H1 (cell line): ENCODE measurements around the gene AMN. TPM values are rescaled to one million over a fixed set of nuclear protein-coding genes. Genes with fewer than 3 reads are reported as not detected.

Experiments used
- CTCF ChIA-PET: fragments of 300-600 bp; sonication (Branson Sonifier 250); formaldehyde crosslinking; loops from one replicate; lab custom pipeline; 2021; ENCODE audit not compliant: partially characterized antibody; lab: Charles Lee
- POLR2A ChIA-PET: fragments of 300-600 bp; sonication (Branson Sonifier 250); formaldehyde crosslinking; loops from one replicate; lab custom pipeline; 2021; ENCODE audit warnings: inconsistent platforms; ENCODE audit not compliant: partially characterized antibody; lab: Charles Lee
- DNase-seq, 2 experiments: peaks; one replicate each; pipeline versions ENCODE4 v3.0.0 to v3.0.0-alpha.2; 2010 to 2022; ENCODE audit warnings: low spot score in 2 of 2, low read depth in 1 of 2, mixed read lengths in 1 of 2
- FAIRE-seq: peaks from 2 replicates; lab custom pipeline; 2011; peaks lifted over from hg19 to GRCh38; lab: Jason Lieb, UNC
- H2AFZ ChIP-seq: 2 replicates; pipeline ENCODE4 v1.8.1; 2012; ENCODE audit warnings: low read length, inconsistent platforms
- H2AK5ac ChIP-seq: 2 replicates; pipeline ENCODE4 v1.6.1; 2013; ENCODE audit warnings: low read depth, low read length
- H2BK120ac ChIP-seq: replicated peaks from 2 replicates; pipeline ENCODE3; 2013; ENCODE audit warnings: low read depth, low read length, inconsistent platforms
- H2BK12ac ChIP-seq: 2 replicates; pipeline ENCODE4 v1.6.1; 2013; ENCODE audit warnings: low read depth, low read length
- H2BK15ac ChIP-seq: 2 replicates; pipeline ENCODE4 v1.6.1; 2013; ENCODE audit warnings: low read length
- H2BK20ac ChIP-seq: 2 replicates; pipeline ENCODE4 v1.6.1; 2013; ENCODE audit warnings: low read length
- H2BK5ac ChIP-seq: 2 replicates; pipeline ENCODE4 v1.6.1; 2013; ENCODE audit warnings: low read depth, low read length
- H3K14ac ChIP-seq: 2 replicates; pipeline ENCODE4 v1.6.1; 2013; ENCODE audit warnings: inconsistent platforms; ENCODE audit not compliant: insufficient read length
- H3K18ac ChIP-seq: 2 replicates; pipeline ENCODE4 v1.6.1; 2013; ENCODE audit warnings: low read length; ENCODE audit errors: extremely low read depth
- H3K23ac ChIP-seq: 2 replicates; pipeline ENCODE4 v1.6.1; 2013; ENCODE audit warnings: inconsistent platforms; ENCODE audit not compliant: insufficient read length
- H3K23me2 ChIP-seq: 2 replicates; pipeline ENCODE4 v1.6.1; 2013; ENCODE audit warnings: low read depth, low read length
- H3K27ac ChIP-seq: 2 replicates; pipeline ENCODE4 v1.6.1; 2011; ENCODE audit warnings: low read depth, low read length, inconsistent platforms
- H3K27me3 ChIP-seq, 4 experiments: replicated peaks in 1 of 4; 1 replicate in 1 of 4; 2 replicates in 3 of 4; pipeline versions ENCODE4 v1.6.1 to v1.8.1; 2011 to 2013; ENCODE audit warnings: low read length in 3 of 4, mild to moderate bottlenecking in 3 of 4, inconsistent platforms in 2 of 4, mixed read lengths in 2 of 4, moderate library complexity in 1 of 4; ENCODE audit not compliant: control insufficient read depth in 3 of 4, insufficient read depth in 3 of 4; ENCODE audit errors: extremely low read depth in 1 of 4
- H3K36me3 ChIP-seq, 4 experiments: 2 replicates each; pipeline versions ENCODE4 v1.6.1 to v1.8.1; 2011 to 2013; ENCODE audit warnings: mild to moderate bottlenecking in 4 of 4, low read length in 3 of 4, moderate library complexity in 2 of 4, control low read depth in 1 of 4, inconsistent platforms in 1 of 4; ENCODE audit not compliant: insufficient read depth in 4 of 4, control insufficient read depth in 2 of 4
- H3K4ac ChIP-seq: replicated peaks from 2 replicates; pipeline ENCODE3; 2013; ENCODE audit warnings: low read length, low read depth, mixed read lengths, inconsistent platforms; ENCODE audit not compliant: insufficient read length
- H3K4me1 ChIP-seq, 4 experiments: replicated peaks in 1 of 4; 1 replicate in 1 of 4; 2 replicates in 3 of 4; pipeline versions ENCODE4 v1.6.1 to v1.8.1; 2011 to 2013; ENCODE audit warnings: low read length in 3 of 4, inconsistent platforms in 2 of 4, mixed read lengths in 1 of 4; ENCODE audit not compliant: insufficient read depth in 4 of 4, control insufficient read depth in 3 of 4
- H3K4me2 ChIP-seq, 2 experiments: 2 replicates each; pipeline versions ENCODE4 v1.6.1 to v1.8.1; 2011 to 2013; ENCODE audit warnings: low read depth in 2 of 2, low read length in 2 of 2, control low read depth in 1 of 2, inconsistent platforms in 1 of 2, mild to moderate bottlenecking in 1 of 2; ENCODE audit not compliant: insufficient read depth in 1 of 2
- H3K4me3 ChIP-seq, 4 experiments: fragments of 200-600, 300-600 bp in 1 of 4; sonication (generic), shearing (Covaris generic), sonication (Bioruptor Twin) in 1 of 4; 2 replicates each; pipeline versions ENCODE4 v1.5.1 to v1.8.1; 2011 to 2016; ENCODE audit warnings: low read length in 4 of 4, low read depth in 3 of 4, control low read depth in 2 of 4, inconsistent platforms in 2 of 4, mild to moderate bottlenecking in 2 of 4, mixed read lengths in 1 of 4, moderate library complexity in 1 of 4; ENCODE audit not compliant: insufficient read depth in 2 of 4; ENCODE audit errors: extremely low read depth in 1 of 4
- H3K56ac ChIP-seq: replicated peaks from 2 replicates; pipeline ENCODE3; 2013; ENCODE audit warnings: low read depth, mild to moderate bottlenecking, mixed read lengths, low read length, inconsistent platforms; ENCODE audit not compliant: insufficient read length
- H3K79me1 ChIP-seq: 2 replicates; pipeline ENCODE4 v1.6.1; 2013; ENCODE audit warnings: low read depth, low read length, control low read depth
- H3K79me2 ChIP-seq, 2 experiments: 2 replicates each; pipeline versions ENCODE4 v1.6.1 to v1.8.1; 2012 to 2013; ENCODE audit warnings: low read length in 2 of 2, mild to moderate bottlenecking in 2 of 2, inconsistent platforms in 1 of 2; ENCODE audit not compliant: insufficient read depth in 2 of 2, control insufficient read depth in 1 of 2
- H3K9ac ChIP-seq, 4 experiments: replicated peaks in 1 of 4; 1 replicate in 1 of 4; 2 replicates in 3 of 4; pipeline versions ENCODE4 v1.6.1 to v1.8.1; 2011 to 2013; ENCODE audit warnings: low read depth in 3 of 4, low read length in 3 of 4, control low read depth in 2 of 4, mild to moderate bottlenecking in 2 of 4, moderate library complexity in 2 of 4, inconsistent platforms in 1 of 4; ENCODE audit errors: extremely low read depth in 1 of 4
- H3K9me3 ChIP-seq, 2 experiments: 2 replicates each; pipeline versions ENCODE4 v1.6.1 to v1.8.1; 2012 to 2013; ENCODE audit warnings: mild to moderate bottlenecking in 2 of 2, moderate library complexity in 2 of 2, control low read depth in 1 of 2, inconsistent platforms in 1 of 2, low read depth in 1 of 2, low read length in 1 of 2, mixed read lengths in 1 of 2; ENCODE audit not compliant: insufficient read depth in 2 of 2
- H4K20me1 ChIP-seq, 2 experiments: replicated peaks in 1 of 2; 2 replicates each; pipeline versions ENCODE3 to v1.8.1; 2011 to 2013; ENCODE audit warnings: inconsistent platforms in 2 of 2, low read length in 2 of 2, mild to moderate bottlenecking in 1 of 2; ENCODE audit not compliant: insufficient read depth in 2 of 2, control insufficient read depth in 1 of 2
- H4K5ac ChIP-seq: 2 replicates; pipeline ENCODE4 v1.6.1; 2013; ENCODE audit warnings: low read length, low read depth, mixed read lengths, inconsistent platforms; ENCODE audit not compliant: insufficient read length
- H4K8ac ChIP-seq: 2 replicates; pipeline ENCODE4 v1.8.0; 2013; ENCODE audit warnings: mild to moderate bottlenecking, moderate library complexity, low read length, inconsistent platforms; ENCODE audit not compliant: insufficient read depth; ENCODE audit errors: extremely low read depth
- H4K91ac ChIP-seq: replicated peaks from 2 replicates; pipeline ENCODE3; 2013; ENCODE audit warnings: low read length, mixed read lengths, inconsistent platforms; ENCODE audit not compliant: insufficient read length
- BACH1 ChIP-seq: IDR thresholded peaks from 2 replicates; pipeline ENCODE4 v1.6.1; 2012; ENCODE audit warnings: low read length, improper control_type of control experiment
- CBX8 ChIP-seq: fragments of 300-800, 300-1000 bp; sonication (generic); IDR thresholded peaks from 2 replicates; pipeline ENCODE4 v1.7.1; 2016; ENCODE audit warnings: low read depth, low read length, borderline replicate concordance
- CREB1 ChIP-seq: IDR thresholded peaks from 2 replicates; pipeline ENCODE4 v1.6.1; 2012; ENCODE audit warnings: inconsistent platforms
- JUN ChIP-seq: IDR thresholded peaks from 2 replicates; pipeline ENCODE4 v1.6.1; 2011; ENCODE audit warnings: low read depth, mild to moderate bottlenecking, improper control_type of control experiment, low read length
- KDM1A ChIP-seq: fragments of 200-600, 300-600 bp; sonication (generic); IDR thresholded peaks from 2 replicates; pipeline ENCODE4 v1.7.1; 2016; ENCODE audit warnings: mild to moderate bottlenecking, low read length, borderline replicate concordance
- NANOG ChIP-seq: IDR thresholded peaks from 2 replicates; pipeline ENCODE4 v1.6.1; 2011; ENCODE audit warnings: low read length, low read depth, mild to moderate bottlenecking, inconsistent platforms; ENCODE audit not compliant: insufficient read depth, poor library complexity, severe bottlenecking
- SIX5 ChIP-seq: IDR thresholded peaks from 2 replicates; pipeline ENCODE4 v1.6.1; 2011; ENCODE audit warnings: mild to moderate bottlenecking, low read depth, low read length
- SRF ChIP-seq: IDR thresholded peaks from 2 replicates; pipeline ENCODE4 v1.6.1; 2011; ENCODE audit warnings: mild to moderate bottlenecking, low read depth, low read length, moderate library complexity
- TCF12 ChIP-seq: IDR thresholded peaks from 2 replicates; pipeline ENCODE4 v1.6.1; 2011; ENCODE audit warnings: low read depth, mild to moderate bottlenecking, low read length
- TEAD4 ChIP-seq: IDR thresholded peaks from 2 replicates; pipeline ENCODE4 v1.6.1; 2012; ENCODE audit warnings: low read depth, low read length, inconsistent platforms, mixed read lengths
- WGBS, 2 experiments: shearing (Covaris generic) in 1 of 2; methylation state at CpG; one replicate each; pipeline versions ENCODE4 v1.1.6 to v1.1.7; 2013 to 2015; ENCODE audit warnings: low lambda C conversion rate in 2 of 2, mixed read lengths in 2 of 2, inconsistent platforms in 1 of 2, low coverage in 1 of 2, missing lambda C conversion rate in 1 of 2; ENCODE audit not compliant: insufficient replicate concordance in 2 of 2, insufficient coverage in 1 of 2, insufficient read length in 1 of 2; ENCODE audit errors: extremely low coverage in 1 of 2, missing lambda C conversion rate in 1 of 2; 5-methylcytosine and 5-hydroxymethylcytosine counted together
- polyA plus RNA-seq, 7 experiments: library from polyadenylated mRNA; depleted of rRNA in 3 of 7; stranded (reverse) in 5 of 7; unstranded in 2 of 7; fragments of >200 nt in 5 of 7; fragments of 200-250 nt in 2 of 7; gene quantifications; 1 replicate in 5 of 7; 2 replicates in 1 of 7; 4 replicates in 1 of 7; pipeline versions ENCODE4 v1.2.1 to v1.2.3, GENCODE V29; 2011 to 2013; ENCODE audit warnings: missing spikeins in 2 of 7, mixed read lengths in 2 of 7
- total RNA-seq: library from RNA; stranded (reverse); fragmentation: NEBNext Ultra II Directional; extraction: Animal tissue kit (Norgen Biotek cat#: 25700); gene quantifications from 2 replicates; pipeline ENCODE4 v1.2.1, GENCODE V29; 2021

AMN gene
- total and polyA plus RNA-seq, 2 of the 8 experiments (the other 6 are each of a cell fraction or from before 2014, with no cell fraction given), result 0.77 to 1.5 TPM

DNA sequence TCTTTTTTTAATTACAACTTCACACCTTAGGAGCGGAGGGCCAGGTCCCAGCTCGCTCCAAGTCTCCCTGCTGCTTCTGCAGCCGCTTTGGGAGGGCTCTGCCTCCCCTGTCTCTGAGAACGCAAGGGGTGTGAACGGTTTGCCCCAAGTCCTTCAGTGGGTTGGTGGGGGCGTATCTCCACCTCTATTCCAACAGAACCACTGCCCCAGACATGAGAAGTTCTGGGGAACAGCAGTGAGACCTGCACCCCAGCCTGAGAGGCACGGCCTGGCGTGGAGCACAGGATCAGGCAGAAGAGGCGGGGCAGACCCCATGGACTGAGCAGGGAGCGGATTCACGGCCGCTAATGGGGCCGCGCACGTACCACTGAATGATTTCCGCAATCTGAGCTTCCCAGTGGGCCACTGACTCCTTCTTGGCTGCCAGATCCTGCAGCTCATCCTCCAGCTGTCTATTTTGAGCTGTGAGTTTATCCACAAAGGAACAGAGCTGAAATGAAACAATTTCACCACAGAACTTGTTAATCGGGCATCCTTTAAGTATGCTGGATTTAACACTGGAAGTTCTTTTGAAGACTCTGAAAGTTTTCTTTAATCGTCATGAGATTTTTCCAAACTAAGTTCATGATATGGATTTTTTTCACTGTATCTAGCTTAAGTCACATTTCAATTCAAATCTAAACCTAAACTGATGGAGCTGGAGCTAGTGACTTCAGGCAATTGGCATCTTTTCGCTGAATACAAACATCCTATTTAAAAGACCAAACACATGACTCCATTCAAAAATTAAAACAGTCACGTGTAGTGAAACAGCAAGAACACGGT lies 44.4 kb downstream of the AMN start:
- no peaks in the 10 kb centered on the region for H3K9me3 ChIP-seq
- H3K4me3 ChIP-seq, result no peak overlapping the region
- H3K36me3 ChIP-seq, result peaks cover 18 to 77% (median 52%) of the 10 kb centered on the region in 4 experiments
- ChIA-PET CTCF (interaction anchor here (0.7 to 1.9 kb wide), 2 partner anchors 9 to 86 kb away, joined by 3 to 9 read pairs; no protein-coding TSS in a partner anchor), POLR2A (no interaction called here)
- no peak overlapping the region for H3K56ac ChIP-seq
- no peak overlapping the region for H3K9ac ChIP-seq
- no peak overlapping the region for H4K5ac ChIP-seq
- H3K79me1 ChIP-seq, result no peaks in the 10 kb centered on the region; the same call in 1 of the 2 replicates
- no peaks in the 10 kb centered on the region for H3K27me3 ChIP-seq
- H3K4ac ChIP-seq, result no peak overlapping the region
- no peak overlapping the region for H3K27ac ChIP-seq
- TF ChIP-seq SRF, result no peak
- no peak for TF ChIP-seq TCF12
- no peak for TF ChIP-seq SIX5
- no peak for TF ChIP-seq TEAD4
- no peak for TF ChIP-seq CREB1
- TF ChIP-seq NANOG, result no peak
- TF ChIP-seq JUN, result no peak
- TF ChIP-seq CBX8, result no peak
- no peak for TF ChIP-seq KDM1A
- TF ChIP-seq BACH1, result no peak
- FAIRE-seq (no peak), DNase-seq (no peak)
- H2BK12ac ChIP-seq, result no peak overlapping the region
- no peaks in the 10 kb centered on the region for H3K23me2 ChIP-seq
- no peaks in the 10 kb centered on the region for H3K79me2 ChIP-seq
- H4K8ac ChIP-seq, result peak overlapping the region; percentile 51; the same call in 1 of the 2 replicates
- H4K20me1 ChIP-seq, result peaks cover 2 to 6% of the 10 kb centered on the region in 2 experiments
- H3K18ac ChIP-seq, result no peak overlapping the region
- no peak overlapping the region for H3K14ac ChIP-seq
- no peak overlapping the region for H4K91ac ChIP-seq
- H3K23ac ChIP-seq, result no peak overlapping the region
- no peak overlapping the region for H2BK120ac ChIP-seq
- no peak overlapping the region for H2AK5ac ChIP-seq
- H2BK15ac ChIP-seq, result no peak overlapping the region
- 93% methylated on average over 21 of the region's 21 CpGs; no CpG with 5 or more reads in 1 of the 2 experiments for WGBS, 2 experiments
- H2BK20ac ChIP-seq, result no peak overlapping the region
- no peak overlapping the region for H3K4me2 ChIP-seq
- H2AFZ ChIP-seq, result no peak overlapping the region
- no peaks in the 10 kb centered on the region for H3K4me1 ChIP-seq
- H2BK5ac ChIP-seq, result no peak overlapping the region
